GM18909 (cell line): ENCODE data around the gene POLR3G.

Experiments used
- ATAC-seq: cut with Tn5 transposase; IDR thresholded peaks from one replicate; pipeline ENCODE4 v1.9.1; 2021; ENCODE audit warnings: mild to moderate bottlenecking; ENCODE audit not compliant: unreplicated experiment, poor library complexity

POLR3G gene

DNA sequence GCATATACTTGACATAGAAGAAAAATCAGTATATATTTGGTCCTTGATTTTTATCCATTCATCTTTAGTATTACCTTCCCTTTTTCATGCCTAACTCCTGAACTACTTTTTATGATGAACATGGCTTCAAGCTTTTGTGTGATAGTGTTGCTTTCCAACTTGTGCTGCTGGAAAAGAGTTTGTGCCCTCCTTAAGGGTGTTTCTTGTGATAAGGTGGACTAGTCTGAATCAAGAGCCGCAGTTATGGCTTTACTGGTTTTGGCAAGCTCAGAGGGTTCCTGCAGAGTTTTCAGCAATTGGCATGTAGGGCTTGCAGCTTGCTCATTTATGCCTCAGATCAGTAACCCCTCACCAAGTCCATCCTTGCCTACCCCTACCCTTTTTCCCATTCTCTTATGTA lies 20.5 kb downstream of the POLR3G start:
- no peak for ATAC-seq

DNA sequence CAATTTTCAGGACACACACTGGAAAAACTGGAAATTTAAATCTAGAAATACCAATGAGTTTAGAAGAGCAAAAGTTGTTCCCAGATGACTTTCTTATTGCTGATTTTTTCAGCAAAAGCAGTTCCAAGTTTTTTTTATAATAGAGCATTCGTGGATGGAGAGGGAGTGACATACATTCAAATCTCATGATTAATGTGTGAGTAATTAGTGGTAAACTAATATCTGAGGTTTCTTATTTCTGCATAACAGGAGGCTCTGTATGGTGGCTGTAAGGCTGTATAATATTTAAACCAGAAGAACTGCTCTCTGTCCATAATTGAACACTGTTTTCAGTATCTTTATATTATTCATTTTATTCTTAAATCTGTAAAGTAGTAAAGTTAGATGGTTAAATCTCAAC lies 28.9 kb downstream of the POLR3G start:
- ATAC-seq = no peak

DNA sequence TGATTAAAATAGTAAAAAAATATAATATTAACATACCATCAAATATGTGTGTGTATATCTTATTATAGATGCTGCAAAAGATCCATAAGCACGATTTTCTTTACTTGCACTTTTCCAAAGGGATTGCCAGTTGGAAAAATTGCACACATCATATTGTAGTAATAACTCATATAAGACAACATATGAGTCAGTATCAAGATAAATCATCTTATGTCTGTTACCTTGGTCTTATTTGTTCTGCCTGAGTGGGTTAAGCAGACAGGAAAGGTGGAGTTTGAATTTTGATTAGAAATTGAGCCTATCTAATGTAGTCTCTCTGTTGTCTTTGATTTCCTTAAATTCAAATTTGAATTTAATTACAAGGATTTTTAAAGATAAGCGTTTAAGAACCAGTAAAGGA lies 30.1 kb downstream of the POLR3G start:
- no peak for ATAC-seq

DNA sequence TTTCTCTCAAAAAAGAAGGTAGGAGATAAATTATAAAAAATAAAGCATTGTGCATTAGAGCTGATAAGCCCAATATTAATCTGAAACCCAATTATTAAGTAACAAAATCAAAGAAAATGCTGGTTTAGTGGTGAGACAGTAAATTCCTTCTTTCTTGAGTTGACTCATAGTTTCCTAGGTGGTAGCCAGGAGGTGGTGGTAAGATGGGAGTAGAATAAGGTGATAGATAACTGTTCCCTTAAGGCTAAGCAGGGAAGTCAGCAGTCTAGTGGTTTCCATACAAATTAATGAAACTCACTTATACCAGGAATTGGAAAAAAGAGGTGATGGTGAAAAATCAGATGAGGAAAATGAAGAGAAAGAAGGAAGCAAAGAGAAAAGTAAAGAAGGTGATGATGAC lies 31.6 kb downstream of the POLR3G start:
- no peak for ATAC-seq

GRCh38 chr5:90510438-90510837 lies 35.8 kb downstream of the POLR3G start:
- no peak for ATAC-seq

GRCh38 chr5:90514520-90514919 lies 39.9 kb downstream of the POLR3G start:
- no peak for ATAC-seq

DNA sequence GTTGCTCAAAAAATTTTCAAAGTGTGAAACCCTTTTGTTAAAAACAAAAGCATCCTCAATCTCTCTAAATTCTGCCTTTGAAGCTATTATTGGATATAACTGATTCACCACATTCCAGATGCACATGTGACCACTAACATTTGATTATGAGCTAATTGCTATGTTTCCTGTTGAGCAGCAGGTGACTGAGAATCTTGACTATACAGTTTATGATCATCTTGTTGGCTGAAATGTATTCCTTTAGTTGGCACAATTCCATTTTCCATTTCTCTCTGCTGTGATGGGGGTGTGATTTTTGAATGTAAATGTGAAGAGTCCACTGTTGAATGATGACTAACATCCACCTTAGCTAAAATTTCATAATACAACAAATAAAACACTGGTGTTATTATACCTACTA lies 44.0 kb downstream of the POLR3G start:
- no peak for ATAC-seq

DNA sequence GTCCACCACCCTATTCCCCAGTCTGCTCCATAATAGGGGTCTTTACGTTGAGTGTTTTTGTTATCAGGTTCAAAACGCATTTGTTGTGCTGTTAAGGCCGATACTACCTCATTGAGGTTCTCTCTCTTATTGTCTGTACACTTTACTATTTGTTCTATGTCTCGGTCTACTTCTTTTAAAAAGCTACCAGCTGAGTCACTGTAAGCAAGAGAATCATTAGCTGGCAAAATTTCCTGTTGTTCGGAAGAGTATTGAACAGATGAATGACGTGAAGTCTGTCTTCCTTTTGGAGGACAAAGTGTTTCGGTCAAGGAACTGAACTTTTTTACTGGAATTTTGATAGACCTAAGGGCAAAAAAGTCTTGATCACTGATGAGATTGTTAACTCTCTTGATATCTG lies 44.4 kb downstream of the POLR3G start:
- ATAC-seq = no peak

- ATAC-seq = no peak
These were observed 54.0 kb downstream of the POLR3G start for GRCh38 chr5:90528601-90529193.

GRCh38 chr5:90529194-90529938 lies 54.7 kb downstream of the POLR3G start, which contains the start of gene LYSMD3:
Gene LYSMD3 (minus strand): TSS chr5:90529584. CDS start chr5:90525289, 4,295 bp downstream.
- ATAC-seq = peak; percentile 91

DNA sequence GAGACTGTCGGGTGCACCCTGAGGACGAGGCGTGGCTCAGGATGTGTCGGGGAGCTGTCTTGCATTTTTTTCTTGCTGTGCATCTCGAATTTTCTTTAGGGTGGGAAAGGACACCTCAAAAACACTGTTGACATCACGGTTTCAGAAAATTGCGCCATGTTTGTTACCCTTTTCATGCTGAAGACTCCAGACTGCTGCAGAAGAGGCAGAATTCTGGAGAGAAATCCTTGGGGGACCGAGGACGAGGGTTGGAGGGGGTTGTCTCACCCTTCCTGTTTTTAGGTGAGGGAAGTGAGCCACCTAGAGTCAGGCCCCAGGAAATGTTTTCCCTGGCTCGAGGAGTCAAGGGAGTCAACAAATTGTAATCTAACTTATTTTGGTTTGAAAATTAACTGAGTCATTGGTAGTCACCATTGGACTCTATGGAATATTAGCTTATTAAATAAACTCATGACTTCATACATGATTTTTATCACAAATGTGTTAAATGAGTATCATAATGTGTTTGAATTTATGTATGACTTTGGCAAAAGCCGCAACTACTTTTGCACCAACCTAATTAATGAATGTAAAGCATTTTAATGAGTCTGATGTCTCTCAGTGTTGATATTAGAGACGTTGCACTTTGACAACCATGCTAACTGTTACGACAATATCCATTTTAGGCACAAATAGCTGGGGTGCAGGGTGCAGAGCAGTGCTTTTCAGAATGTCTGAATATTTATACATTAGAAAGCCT lies 55.4 kb downstream of the POLR3G start:
- ATAC-seq = peak; percentile 58

DNA sequence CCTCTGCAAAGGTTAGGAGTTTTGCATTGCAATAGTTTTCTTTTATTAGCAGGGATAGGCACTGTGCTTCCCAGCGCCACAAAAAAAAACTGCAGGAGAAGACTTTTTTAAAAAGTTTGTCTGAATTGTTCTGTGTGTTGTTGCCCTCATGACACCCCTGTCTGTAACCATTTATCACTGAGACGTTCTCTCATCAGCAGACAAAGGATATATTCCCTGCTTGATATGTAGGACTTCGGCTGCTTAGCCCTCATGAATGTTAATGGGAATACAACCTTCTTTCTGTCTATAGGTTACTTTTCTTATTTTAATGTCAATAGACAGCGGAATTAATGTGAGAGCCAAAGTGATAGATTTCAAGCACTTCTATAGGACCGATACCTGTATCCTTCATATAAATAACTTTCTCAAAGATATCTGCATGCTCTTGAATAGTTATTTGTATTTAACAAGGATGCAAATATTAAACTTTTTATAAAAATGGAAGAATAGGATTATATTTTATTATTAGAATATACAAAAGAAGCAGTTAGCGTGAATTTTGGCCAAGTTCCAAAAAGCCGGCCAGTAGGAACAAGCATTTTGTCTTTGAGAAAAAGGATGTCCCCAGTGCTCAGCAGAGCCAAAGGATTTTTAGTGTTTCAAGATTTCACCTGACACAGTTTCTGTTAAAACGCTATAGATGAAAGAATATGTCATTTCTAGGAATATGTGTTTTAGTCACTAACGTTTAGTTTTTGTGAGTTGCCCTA lies 56.2 kb downstream of the POLR3G start:
- ATAC-seq = no peak

DNA sequence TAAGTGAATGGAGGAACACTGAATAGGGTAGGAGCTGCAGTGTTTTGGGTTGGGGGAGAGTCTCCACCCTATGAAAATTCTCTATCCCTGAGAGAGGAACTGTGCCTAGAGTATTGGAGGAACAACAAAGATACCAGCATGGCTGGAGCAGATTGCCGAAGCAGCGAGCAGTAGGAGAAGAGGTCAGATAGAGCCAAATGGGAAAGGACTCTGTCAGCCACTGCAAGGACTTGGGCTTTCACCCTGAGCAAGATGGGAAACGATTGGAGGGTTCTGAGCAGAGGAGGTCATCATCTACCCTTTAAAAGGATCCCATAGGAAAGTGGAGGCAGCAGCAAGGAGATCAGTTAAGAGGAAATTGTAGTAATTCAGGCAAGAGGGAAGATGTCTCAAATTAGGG lies 59.1 kb downstream of the POLR3G start:
- ATAC-seq = no peak

- no peak for ATAC-seq
These were observed 60.3 kb downstream of the POLR3G start for GRCh38 chr5:90534922-90535321.

GRCh38 chr5:90542827-90543519 lies 68.3 kb downstream of the POLR3G start:
- no peak for ATAC-seq

DNA sequence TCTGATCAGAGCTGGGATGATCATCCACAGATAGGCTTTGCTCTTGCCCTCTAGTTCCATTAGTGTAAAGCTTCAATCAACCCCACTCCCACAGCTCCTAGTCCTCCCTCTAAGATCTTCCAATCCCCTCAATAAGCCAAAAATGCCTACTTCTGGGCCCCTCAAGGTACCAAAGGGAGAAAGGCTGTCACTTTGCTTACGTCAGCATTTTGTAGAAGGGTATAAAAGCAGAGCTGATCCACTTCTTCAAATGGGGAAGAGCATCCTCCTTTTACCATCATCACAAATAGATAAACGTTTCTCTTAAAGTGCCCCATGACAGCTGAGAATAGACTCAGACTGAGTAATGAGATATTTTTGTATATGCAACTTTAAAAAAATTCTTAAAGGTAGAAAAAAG lies 70.8 kb downstream of the POLR3G start:
- no peak for ATAC-seq

GRCh38 chr5:90546216-90546837 lies 71.7 kb downstream of the POLR3G start:
- ATAC-seq = no peak

GRCh38 chr5:90547072-90547536 lies 72.4 kb downstream of the POLR3G start:
- ATAC-seq = no peak

DNA sequence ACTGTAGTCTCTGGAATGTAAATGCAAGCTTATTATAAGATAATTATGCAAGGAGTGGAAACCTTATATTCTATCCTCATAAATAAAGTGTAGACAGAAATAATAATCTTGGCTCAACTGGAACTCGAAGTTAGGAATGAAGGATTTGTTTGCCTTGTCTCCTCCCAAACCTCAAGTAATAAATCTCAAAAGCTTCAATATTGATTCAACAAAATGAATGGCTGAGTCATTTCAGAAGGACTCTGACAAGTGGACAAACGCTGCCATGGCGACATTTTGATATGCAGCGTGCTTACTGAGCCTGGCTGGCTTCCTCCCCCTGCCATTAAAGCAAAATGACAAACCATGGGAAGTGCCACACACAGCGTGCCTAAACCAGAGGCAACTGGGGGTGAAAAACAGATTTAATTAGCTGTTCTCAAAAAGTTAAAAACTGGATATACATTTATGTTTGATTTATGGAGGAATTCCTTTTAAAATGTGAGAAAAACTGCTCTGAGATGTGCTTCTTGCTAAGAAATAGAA lies 73.5 kb downstream of the POLR3G start:
- ATAC-seq = no peak
